GM12878 (cell line): ENCODE results near the gene CLEC16A. TPM values are rescaled to one million over a fixed set of nuclear protein-coding genes. Genes with fewer than 3 reads are reported as not detected.

Experiments used
- ATAC-seq: fragments of 200-7000 bp; cut with Tn5 transposase; 3 replicates; pipeline ENCODE4 v1.9.1; 2020; ENCODE audit warnings: mild to moderate bottlenecking, moderate library complexity
- BruUV-seq: library from RNA; stranded (reverse); fragments of 400-500 nt; replicated peaks from 2 replicates; lab custom pipeline; 2021; lab: Mats Ljungman, UMichigan
- CTCF ChIA-PET: fragments of 300-600 bp; sonication (Branson Sonifier 250); formaldehyde crosslinking; extraction: SDS; loops from one replicate; lab custom pipeline; 2021; ENCODE audit warnings: inconsistent platforms; lab: Yijun Ruan, JAX
- POLR2A ChIA-PET: fragments of 350-600 bp; formaldehyde crosslinking; extraction: SDS; loops from one replicate; lab custom pipeline; 2021; ENCODE audit warnings: inconsistent platforms; lab: Charles Lee
- RAD21 ChIA-PET: fragments of 300-600 bp; sonication (Branson Sonifier 250); formaldehyde crosslinking; loops from one replicate; lab custom pipeline; 2023; ENCODE audit warnings: antibody characterized with exemption; ENCODE audit not compliant: unreplicated experiment; lab: Charles Lee
- SMC1A ChIA-PET: fragments of 300-600 bp; sonication (Branson Sonifier 250); formaldehyde crosslinking; loops from one replicate; lab custom pipeline; 2023; ENCODE audit not compliant: unreplicated experiment, uncharacterized antibody; lab: Charles Lee
- DNase-seq: peaks from one replicate; pipeline ENCODE4 v3.0.0-alpha.2; 2011; ENCODE audit warnings: low read depth, low spot score
- FAIRE-seq: peaks from 3 replicates; lab custom pipeline; 2011; peaks lifted over from hg19 to GRCh38; lab: Jason Lieb, UNC
- H2AFZ ChIP-seq: 2 replicates; pipeline ENCODE4 v1.6.0; 2011; ENCODE audit warnings: low read depth, low read length, control low read depth; ENCODE audit not compliant: control insufficient read depth
- H3K27ac ChIP-seq: 2 replicates; pipeline ENCODE4 v1.5.1; 2011; ENCODE audit warnings: control low read depth; ENCODE audit not compliant: control insufficient read depth, insufficient read depth
- H3K27me3 ChIP-seq, 2 experiments: replicated peaks in 1 of 2; 2 replicates each; pipeline versions ENCODE4 v1.6.0 to v1.6.1; 2011; ENCODE audit warnings: low read length in 1 of 2; ENCODE audit not compliant: control insufficient read depth in 2 of 2, insufficient read depth in 2 of 2
- H3K36me3 ChIP-seq, 2 experiments: 2 replicates each; pipeline ENCODE4 v1.5.1; 2011; ENCODE audit warnings: low read length in 1 of 2; ENCODE audit not compliant: control insufficient read depth in 2 of 2, insufficient read depth in 2 of 2
- H3K4me1 ChIP-seq: 2 replicates; pipeline ENCODE4 v1.6.1; 2011; ENCODE audit warnings: mild to moderate bottlenecking, low read length, moderate library complexity, mixed read lengths; ENCODE audit not compliant: control insufficient read depth, insufficient read depth
- H3K4me2 ChIP-seq: 2 replicates; pipeline ENCODE4 v1.6.0; 2011; ENCODE audit warnings: control low read depth; ENCODE audit not compliant: control insufficient read depth, insufficient read depth
- H3K4me3 ChIP-seq: fragments of 200-600 bp; sonication (generic); 2 replicates; pipeline ENCODE4 v1.5.1; 2016
- H3K79me2 ChIP-seq: 2 replicates; pipeline ENCODE4 v1.6.0; 2011; ENCODE audit warnings: low read length; ENCODE audit not compliant: control insufficient read depth, insufficient read depth
- H3K9ac ChIP-seq: 2 replicates; pipeline ENCODE4 v1.8.0; 2011; ENCODE audit warnings: low read length, control low read depth, mixed read lengths; ENCODE audit not compliant: control insufficient read depth, insufficient read depth
- H3K9me3 ChIP-seq: replicated peaks from 3 replicates; pipeline ENCODE4 v1.5.1; 2011; ENCODE audit warnings: mild to moderate bottlenecking, low read length; ENCODE audit not compliant: control insufficient read depth, insufficient read depth
- H4K20me1 ChIP-seq: 2 replicates; pipeline ENCODE4 v1.6.0; 2011; ENCODE audit not compliant: control insufficient read depth, insufficient read depth
- EED ChIP-seq: sonication (generic); IDR thresholded peaks from 2 replicates; pipeline ENCODE4 v1.6.1; 2016; ENCODE audit warnings: antibody characterized with exemption, low read depth
- ESRRA ChIP-seq: IDR thresholded peaks from 2 replicates; pipeline ENCODE4 v1.6.1; 2012; ENCODE audit warnings: mild to moderate bottlenecking, low read length, improper control_type of control experiment
- FOXK2 ChIP-seq: fragments of 450-650 bp; IDR thresholded peaks from 2 replicates; pipeline ENCODE4 v1.6.1; 2017; ENCODE audit warnings: mild to moderate bottlenecking, moderate library complexity
- MEF2B ChIP-seq: fragments of 450-650 bp; IDR thresholded peaks from 2 replicates; pipeline ENCODE4 v1.6.1; 2018; ENCODE audit warnings: mild to moderate bottlenecking, moderate library complexity; ENCODE audit not compliant: partially characterized antibody, poor library complexity, severe bottlenecking
- NFXL1 ChIP-seq: fragments of 450-650 bp; IDR thresholded peaks from 2 replicates; pipeline ENCODE4 v1.6.1; 2017; ENCODE audit warnings: antibody characterized with exemption, mild to moderate bottlenecking, borderline replicate concordance
- RB1 ChIP-seq: fragments of 450-650 bp; formaldehyde crosslinking; IDR thresholded peaks from 2 replicates; pipeline ENCODE4 v1.6.1; 2017; ENCODE audit warnings: mild to moderate bottlenecking, borderline replicate concordance
- RCOR1 ChIP-seq: conservative IDR thresholded peaks from 2 replicates; pipeline ENCODE4 v1.6.1; 2012; ENCODE audit warnings: low read depth, low read length, improper control_type of control experiment
- SKIL ChIP-seq: fragments of 450-650 bp; IDR thresholded peaks from 2 replicates; pipeline ENCODE4 v1.6.1; 2017; ENCODE audit warnings: mild to moderate bottlenecking, low read depth, inconsistent platforms; ENCODE audit not compliant: poor library complexity, severe bottlenecking
- TCF12 ChIP-seq: IDR thresholded peaks from 2 replicates; pipeline ENCODE4 v1.6.1; 2011; ENCODE audit warnings: low read depth, mild to moderate bottlenecking, low read length
- ZNF24 ChIP-seq: fragments of 450-650 bp; IDR thresholded peaks from 2 replicates; pipeline ENCODE4 v1.6.1; 2017; ENCODE audit warnings: antibody characterized with exemption, mild to moderate bottlenecking
- ZNF384 ChIP-seq: IDR thresholded peaks from 2 replicates; pipeline ENCODE4 v1.6.1; 2012; ENCODE audit warnings: low read depth, mild to moderate bottlenecking, low read length, improper control_type of control experiment, borderline replicate concordance
- WGBS: methylation state at CpG from one replicate; pipeline ENCODE4 v1.1.6; 2016; ENCODE audit warnings: low lambda C conversion rate; ENCODE audit not compliant: insufficient replicate concordance, insufficient coverage; ENCODE audit errors: missing lambda C conversion rate; 5-methylcytosine and 5-hydroxymethylcytosine counted together
- in situ Hi-C: fragments of 300-500 bp; cut with MboI; formaldehyde crosslinking; loops from 9 replicates; pipeline ENCODE4 v1.14.3; 2018; ENCODE audit warnings: mixed read lengths
- intact Hi-C: fragments of 100-400 bp; cut with micrococcal nuclease; formaldehyde crosslinking; loops from one replicate; pipeline ENCODE4 v1.14.2; 2022; ENCODE audit not compliant: unreplicated experiment
- polyA plus RNA-seq, 11 experiments: library from polyadenylated mRNA; depleted of rRNA in 4 of 11; unstranded in 6 of 11; stranded (reverse) in 5 of 11; fragments of >200 nt; fragmentation: Nextera tagmentation in 4 of 11; fragmentation: Illumina TruSeq in 1 of 11; extraction: Ambion mirVana in 4 of 11; extraction: Trizol in 1 of 11; gene quantifications; 1 replicate in 1 of 11; 2 replicates in 10 of 11; pipeline versions ENCODE4 v1.2.1 to v1.2.3, GENCODE V29; 2011 to 2016; ENCODE audit warnings: inconsistent platforms in 2 of 11, missing spikeins in 2 of 11, low read depth in 1 of 11
- total RNA-seq, 4 experiments: library from RNA; depleted of rRNA in 3 of 4; stranded (reverse); fragments of >200 nt in 3 of 4; fragmentation: Illumina TruSeq in 1 of 4; extraction: Trizol in 1 of 4; gene quantifications; 2 replicates each; pipeline versions ENCODE4 v1.2.1 to v1.2.3, GENCODE V29; 2013 to 2021
- TF ChIP-seq, protein P1 (sequence below): fragments of 450-650 bp; IDR thresholded peaks from 2 replicates; pipeline ENCODE4 v1.6.1; 2017; ENCODE audit warnings: mild to moderate bottlenecking, moderate library complexity

CLEC16A gene
- total and polyA plus RNA-seq, 10 of the 15 experiments (the other 5 are each of a cell fraction or from before 2014, with no cell fraction given), result 1.5 to 28.8 (median 19.2) TPM

DNA sequence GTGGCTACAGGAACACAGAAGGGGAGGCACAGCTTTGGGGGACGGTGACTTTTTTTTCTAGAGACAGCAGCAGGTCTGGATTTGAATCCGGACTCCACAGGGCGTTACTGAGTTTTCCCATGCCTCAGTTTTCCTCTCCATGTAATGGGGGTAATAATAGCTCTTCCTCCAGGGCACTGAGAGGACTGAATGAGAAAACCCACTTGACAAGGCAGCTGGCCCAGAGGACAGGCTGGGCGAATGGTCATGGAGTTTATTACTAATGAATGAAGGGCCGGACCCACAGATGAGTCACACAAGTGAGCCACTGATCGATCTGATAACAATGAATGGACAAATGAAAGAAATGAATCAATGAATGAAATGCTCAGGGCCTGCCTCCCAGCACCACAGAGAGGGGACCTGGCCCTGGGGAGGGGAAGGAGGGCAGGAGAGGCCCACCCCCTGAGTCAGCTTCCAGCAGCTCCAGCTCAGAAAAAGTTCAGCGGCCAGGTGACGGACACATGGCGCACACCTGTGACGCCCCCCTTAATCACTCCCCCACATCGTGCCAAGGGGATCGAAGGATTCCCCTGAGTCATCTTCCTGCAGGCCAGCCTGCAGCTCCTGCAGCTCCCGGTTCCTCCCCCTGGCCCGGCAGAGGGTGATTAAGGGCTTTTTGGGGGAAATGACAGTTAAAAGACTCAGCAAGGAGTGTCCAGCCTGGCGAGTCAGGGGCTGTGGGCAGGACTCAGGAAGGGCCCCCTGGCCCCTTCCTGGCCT is 257.3 kb downstream of the CLEC16A start:
- in situ Hi-C loops, result no loop called here
- Histone ChIP-seq H3K36me3 (no peaks in the 10 kb centered on the region), H3K4me2 (peak overlapping the region; percentile 49), H3K27ac (peak overlapping the region; percentile 45), H2AFZ (no peak overlapping the region; the same call in 1 of the 2 replicates), H3K27me3 (no peaks in the 10 kb centered on the region), H3K4me3 (no peak overlapping the region), H4K20me1 (no peaks in the 10 kb centered on the region), H3K4me1 (peaks cover 67% of the 10 kb centered on the region), H3K79me2 (no peaks in the 10 kb centered on the region), H3K9ac (peak overlapping the region; percentile 49; the same call in 1 of the 2 replicates), H3K9me3 (no peaks in the 10 kb centered on the region)
- ChIA-PET CTCF (interaction anchor here (0.5 to 2.5 kb wide), 9 partner anchors 20 to 238 kb away, joined by 3 to 13 read pairs (median 4); partner anchors contain the start of gene SOCS1), RAD21 (interaction anchor here (0.7 to 9.3 kb wide), 16 partner anchors 9 to 237 kb away, joined by 3 to 86 read pairs (median 8); partner anchors contain the start of gene SOCS1), SMC1A (interaction anchor here (0.5 to 4.3 kb wide), 17 partner anchors 8 to 239 kb away, joined by 3 to 35 read pairs (median 4); no protein-coding TSS in a partner anchor), POLR2A (interaction anchor here (0.6 to 4.5 kb wide), 11 partner anchors 10 to 169 kb away, joined by 3 to 48 read pairs (median 4); partner anchors contain the start of gene SOCS1)
- FAIRE-seq, result no peak
- BruUV-seq, result no TSS peak
- 27% methylated on average over 15 of the region's 15 CpGs for WGBS
- no peak for DNase-seq
- intact Hi-C loops, result loop anchor here (1.0 to 5.0 kb wide), 5 partner anchors 18 to 237 kb away; no protein-coding TSS in a partner anchor
- peak; percentile 5 for ATAC-seq
- TF ChIP-seq TCF12 (no peak), SKIL (no peak), ZNF24 (peak; percentile 82), RCOR1 (no peak), RB1 (no peak; the same call in 1 of the 2 replicates), ZNF384 (no peak), ESRRA (no peak), EED (peak; percentile 69; the same call in 1 of the 2 replicates), MEF2B (no peak), FOXK2 (no peak), NFXL1 (no peak)
- TF ChIP-seq, protein P1, sequence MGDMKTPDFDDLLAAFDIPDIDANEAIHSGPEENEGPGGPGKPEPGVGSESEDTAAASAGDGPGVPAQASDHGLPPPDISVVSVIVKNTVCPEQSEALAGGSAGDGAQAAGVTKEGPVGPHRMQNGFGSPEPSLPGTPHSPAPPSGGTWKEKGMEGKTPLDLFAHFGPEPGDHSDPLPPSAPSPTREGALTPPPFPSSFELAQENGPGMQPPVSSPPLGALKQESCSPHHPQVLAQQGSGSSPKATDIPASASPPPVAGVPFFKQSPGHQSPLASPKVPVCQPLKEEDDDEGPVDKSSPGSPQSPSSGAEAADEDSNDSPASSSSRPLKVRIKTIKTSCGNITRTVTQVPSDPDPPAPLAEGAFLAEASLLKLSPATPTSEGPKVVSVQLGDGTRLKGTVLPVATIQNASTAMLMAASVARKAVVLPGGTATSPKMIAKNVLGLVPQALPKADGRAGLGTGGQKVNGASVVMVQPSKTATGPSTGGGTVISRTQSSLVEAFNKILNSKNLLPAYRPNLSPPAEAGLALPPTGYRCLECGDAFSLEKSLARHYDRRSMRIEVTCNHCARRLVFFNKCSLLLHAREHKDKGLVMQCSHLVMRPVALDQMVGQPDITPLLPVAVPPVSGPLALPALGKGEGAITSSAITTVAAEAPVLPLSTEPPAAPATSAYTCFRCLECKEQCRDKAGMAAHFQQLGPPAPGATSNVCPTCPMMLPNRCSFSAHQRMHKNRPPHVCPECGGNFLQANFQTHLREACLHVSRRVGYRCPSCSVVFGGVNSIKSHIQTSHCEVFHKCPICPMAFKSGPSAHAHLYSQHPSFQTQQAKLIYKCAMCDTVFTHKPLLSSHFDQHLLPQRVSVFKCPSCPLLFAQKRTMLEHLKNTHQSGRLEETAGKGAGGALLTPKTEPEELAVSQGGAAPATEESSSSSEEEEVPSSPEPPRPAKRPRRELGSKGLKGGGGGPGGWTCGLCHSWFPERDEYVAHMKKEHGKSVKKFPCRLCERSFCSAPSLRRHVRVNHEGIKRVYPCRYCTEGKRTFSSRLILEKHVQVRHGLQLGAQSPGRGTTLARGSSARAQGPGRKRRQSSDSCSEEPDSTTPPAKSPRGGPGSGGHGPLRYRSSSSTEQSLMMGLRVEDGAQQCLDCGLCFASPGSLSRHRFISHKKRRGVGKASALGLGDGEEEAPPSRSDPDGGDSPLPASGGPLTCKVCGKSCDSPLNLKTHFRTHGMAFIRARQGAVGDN, result peak; percentile 61
